Limb (tissue), 2 donors: Measurements from ENCODE around the gene MAN1C1.
A peak's percentile ranks its signal among the peaks of the same experiment; 100 is the strongest.
"Not testable (repeated sequence)": the region's sequence is repeated elsewhere in the genome, so short reads cannot be mapped to it uniquely, and the experiment has no call there.

Experiments used
- DNase-seq, 2 donors: peaks; one replicate each; pipeline ENCODE4 v3.0.0-alpha.2; 2016; ENCODE audit errors: extremely low spot score in 2 of 2

Gene MAN1C1

DNA sequence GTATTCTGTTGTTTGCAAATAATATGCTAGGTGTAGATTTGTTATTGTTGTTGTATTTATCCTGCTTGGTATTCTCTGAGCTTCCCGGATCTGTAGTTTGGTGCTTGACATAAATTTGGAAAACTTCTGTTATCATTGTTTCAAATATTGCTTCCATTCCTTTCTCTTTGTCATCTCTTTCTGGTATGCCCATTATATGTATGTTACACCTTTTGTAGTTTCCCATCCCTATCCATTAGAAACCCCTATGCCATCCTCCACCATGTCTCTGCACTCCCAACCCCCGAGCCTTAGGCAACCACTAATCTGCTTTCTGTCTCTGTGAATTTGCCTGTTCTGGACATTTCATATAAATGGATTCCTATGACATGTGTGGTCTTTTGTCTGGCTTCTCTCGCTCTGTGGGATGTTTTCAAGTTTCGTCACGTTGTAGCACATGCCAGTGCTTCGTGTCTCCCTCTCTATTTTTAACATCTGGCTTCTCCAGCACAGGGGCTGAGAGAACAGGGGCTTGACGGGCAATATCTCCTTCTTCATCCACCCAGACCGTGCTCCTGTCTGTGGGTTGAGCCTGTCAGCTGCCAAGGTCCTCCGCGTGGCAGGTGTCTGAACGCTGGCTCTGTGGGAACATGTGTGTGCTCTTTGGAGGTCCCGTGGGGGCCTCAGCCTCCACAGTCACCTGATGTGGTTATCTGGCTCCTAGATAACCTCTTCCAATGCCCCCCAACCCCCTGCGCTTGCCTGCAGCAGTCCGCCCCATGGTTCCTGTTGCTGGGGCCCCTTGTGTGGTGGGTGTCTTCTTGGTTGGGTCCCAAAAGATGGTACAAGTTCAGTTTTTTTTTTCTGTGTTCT is 32.8 kb upstream of the MAN1C1 start:
- DNase-seq = no peak

DNA sequence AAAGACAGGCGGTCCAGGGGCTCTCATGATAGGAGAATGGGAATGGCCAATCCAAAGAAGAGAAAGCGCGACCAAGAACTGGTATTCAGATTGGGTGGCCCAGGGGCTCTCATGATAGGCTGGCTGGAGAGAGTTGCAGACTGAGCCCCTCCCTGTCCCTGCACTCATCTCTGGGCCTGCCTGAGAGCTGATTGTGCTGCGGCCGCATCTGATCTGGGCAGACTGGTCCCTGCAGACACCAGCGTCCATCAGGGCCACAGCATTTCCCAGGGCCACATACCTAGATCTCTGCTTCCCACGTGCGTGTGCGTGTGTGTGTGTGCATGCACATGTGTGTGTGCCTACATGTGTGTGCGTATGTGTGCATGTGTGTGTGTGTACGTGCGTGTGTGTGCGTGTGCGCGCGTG is 30.4 kb upstream of the MAN1C1 start:
- no peak for DNase-seq

- no peak for DNase-seq
These were observed 29.3 kb upstream of the MAN1C1 start for GRCh38 chr1:25587290-25587689.

GRCh38 chr1:25588224-25588623 is 28.4 kb upstream of the MAN1C1 start:
- not testable (repeated sequence) for DNase-seq

DNA sequence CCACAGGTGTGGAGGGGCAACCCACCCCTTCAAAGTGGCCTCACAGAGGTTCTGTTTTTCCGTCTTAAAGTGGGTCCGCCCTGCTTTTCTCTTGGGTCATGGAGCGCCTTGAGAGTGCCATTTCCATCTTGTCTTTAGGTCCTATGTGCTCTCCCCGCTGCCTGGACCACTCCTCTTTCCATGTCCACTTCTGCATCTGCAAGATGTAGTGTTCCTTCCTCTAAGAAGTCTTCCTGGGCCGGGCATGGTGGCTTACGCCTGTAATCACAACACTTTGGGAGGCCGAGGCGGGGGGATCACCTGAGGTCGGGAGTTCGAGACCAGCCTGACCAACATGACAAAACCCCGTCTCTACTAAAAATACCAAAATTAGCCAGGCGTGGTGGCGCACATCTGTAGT is 27.8 kb upstream of the MAN1C1 start:
- DNase-seq = not testable (repeated sequence)

- no peak for DNase-seq
These were observed 26.3 kb upstream of the MAN1C1 start for GRCh38 chr1:25590096-25590824.

GRCh38 chr1:25593861-25594260 is 22.7 kb upstream of the MAN1C1 start:
- no peak for DNase-seq

DNA sequence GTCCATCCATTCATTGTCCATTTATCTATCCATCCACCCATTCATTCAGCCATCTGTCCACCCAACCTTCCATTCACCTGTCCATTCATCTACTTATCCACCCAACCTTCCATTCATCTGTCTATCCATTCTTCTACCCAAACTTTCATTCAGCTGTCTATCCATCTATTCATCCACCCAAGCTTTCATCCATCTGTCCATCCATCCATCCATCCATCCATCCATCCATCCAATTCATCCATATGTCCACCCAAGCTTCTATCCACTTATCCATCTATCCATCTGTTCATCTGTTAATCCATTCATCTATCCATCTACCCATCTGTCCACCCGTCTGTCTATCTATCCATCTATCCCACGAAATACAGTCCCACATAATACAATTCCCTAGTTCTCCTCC is 21.6 kb upstream of the MAN1C1 start:
- no peak for DNase-seq

GRCh38 chr1:25596641-25597040 is 19.9 kb upstream of the MAN1C1 start:
- DNase-seq = not testable (repeated sequence)

DNA sequence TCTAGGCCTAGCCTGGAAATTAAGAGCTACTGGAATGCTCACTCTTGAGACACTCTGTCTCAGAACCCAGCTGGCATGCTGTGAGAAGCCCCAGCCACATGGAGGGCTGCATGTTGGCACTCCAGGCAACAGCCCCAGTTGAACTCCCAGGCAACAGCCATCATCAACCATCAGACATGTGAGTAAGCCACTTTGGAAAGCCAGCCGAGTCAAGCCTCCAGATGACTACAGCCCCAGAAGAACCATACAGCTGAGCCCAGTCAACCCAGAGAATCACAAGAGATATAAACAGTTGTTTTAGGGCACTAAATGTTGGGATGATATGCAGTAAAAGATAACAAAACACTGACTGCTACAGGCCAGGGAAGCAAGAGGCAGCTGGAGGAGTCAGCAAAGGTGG is 17.7 kb upstream of the MAN1C1 start:
- DNase-seq = no peak

DNA sequence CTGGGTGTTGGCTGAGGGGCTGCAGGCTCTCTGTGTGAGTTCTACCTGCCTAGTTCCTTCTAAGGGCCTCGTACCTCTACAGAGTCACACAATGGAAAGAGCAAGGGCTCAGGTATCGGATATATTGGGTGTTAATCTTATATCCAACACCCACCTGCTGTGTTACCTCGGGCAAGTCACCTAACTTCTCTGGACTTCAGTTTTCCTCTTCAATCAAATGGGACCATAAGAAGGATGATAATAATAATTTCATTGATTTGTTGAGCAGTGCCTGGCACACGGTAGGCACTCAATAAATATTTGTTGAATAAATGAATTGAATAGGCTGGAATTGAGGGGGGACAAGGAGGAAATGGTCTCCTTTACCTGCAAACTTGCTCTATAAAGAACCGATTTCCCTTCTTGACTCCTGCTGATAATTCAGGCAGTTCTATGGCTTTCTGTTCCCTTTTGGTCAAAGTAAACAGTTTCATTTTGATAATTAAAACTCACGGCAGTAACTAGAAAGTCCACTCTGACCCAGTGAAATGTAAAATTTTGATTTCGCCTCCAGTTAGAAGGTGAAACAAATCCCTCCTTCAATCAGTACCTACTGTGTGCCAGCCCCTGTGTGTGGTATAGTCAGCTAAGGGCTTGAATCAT is 16.5 kb upstream of the MAN1C1 start:
- DNase-seq = no peak

GRCh38 chr1:25600971-25601699 is 15.5 kb upstream of the MAN1C1 start:
- not testable (repeated sequence) for DNase-seq

DNA sequence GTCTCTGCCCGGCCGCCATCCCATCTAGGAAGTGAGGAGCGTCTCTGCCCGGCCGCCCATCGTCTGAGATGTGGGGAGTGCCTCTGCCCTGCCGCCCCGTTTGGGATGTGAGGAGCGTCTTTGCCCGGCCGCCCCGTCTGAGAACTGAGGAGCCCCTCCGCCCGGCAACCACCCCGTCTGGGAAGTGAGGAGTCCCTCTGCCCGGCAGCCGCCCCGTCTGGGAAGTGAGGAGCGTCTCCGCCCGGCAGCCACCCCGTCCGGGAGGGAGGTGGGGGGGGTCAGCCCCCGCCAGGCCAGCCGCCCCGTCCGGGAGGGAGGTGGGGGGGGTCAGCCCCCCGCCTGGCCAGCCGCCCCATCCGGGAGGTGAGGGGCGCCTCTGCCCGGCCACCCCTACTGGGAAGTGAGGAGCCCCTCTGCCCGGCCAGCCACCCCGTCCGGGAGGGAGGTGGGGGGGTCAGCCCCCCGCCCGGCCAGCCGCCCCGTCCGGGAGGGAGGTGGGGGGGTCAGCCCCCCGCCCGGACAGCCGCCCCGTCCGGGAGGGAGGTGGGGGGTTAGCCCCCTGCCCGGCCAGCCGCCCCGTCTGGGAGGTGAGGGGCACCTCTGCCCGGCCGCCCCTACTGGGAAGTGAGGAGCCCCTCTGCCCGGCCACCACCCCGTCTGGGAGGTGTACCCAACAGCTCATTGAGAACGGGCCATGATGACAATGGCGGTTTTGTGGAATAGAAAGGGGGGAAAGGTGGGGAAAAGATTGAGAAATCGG is 12.6 kb upstream of the MAN1C1 start:
- not testable (repeated sequence) for DNase-seq

DNA sequence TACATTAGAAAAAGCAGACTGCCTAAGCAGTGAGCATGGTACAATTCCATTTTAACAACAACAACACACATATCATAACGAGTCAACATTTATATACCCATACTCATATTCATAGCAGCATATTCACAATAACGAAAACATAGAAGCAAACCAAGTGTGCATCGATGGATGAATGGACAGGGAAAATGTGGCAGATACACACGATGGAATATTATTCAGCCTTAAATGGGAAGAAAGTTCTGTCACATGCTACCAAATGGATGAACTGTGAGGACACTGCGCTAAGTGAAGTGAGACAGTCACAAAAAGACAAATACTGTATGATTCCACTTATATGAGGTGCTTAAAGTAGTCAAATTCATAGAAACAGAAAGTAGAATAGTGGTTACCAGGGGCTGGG is 9.5 kb upstream of the MAN1C1 start:
- no peak for DNase-seq

DNA sequence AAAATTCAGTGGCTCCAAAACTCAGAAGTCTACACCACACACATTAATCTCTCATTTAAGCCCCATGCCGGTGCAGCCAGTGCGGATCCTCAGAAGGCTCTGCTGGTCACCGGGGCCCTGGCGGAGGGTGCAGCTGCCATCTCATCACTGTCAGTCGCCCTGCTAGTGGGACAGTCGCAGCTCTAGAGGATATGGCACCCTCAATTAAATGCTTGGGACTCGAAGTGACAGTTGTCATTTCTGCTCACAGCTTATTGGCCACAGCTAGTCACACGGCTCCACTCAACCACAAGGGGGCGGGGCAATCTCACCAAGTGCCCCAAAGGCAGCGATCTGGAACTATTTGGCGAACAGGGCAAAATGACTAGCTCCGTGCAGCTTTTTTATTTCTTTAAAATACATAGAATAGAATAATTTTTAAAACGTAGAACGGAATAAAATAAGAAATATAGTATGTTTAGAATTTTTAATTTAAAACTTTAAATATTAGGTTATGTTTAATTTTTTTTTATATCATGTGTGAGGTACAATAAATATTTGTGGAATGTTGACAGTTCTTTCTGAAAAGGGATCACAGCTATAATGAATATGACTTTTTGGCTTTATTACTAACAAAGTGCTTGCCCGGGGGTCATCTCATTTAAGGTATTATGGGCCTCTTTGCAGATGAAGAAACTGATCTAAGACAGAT is 8.0 kb upstream of the MAN1C1 start:
- DNase-seq = peak; percentile 81 to 82

- DNase-seq = peak in 1 of 2 donors; percentile 18
These were observed 6.7 kb upstream of the MAN1C1 start for GRCh38 chr1:25609921-25610320.

GRCh38 chr1:25610822-25611630 is 5.6 kb upstream of the MAN1C1 start:
- DNase-seq = no peak

DNA sequence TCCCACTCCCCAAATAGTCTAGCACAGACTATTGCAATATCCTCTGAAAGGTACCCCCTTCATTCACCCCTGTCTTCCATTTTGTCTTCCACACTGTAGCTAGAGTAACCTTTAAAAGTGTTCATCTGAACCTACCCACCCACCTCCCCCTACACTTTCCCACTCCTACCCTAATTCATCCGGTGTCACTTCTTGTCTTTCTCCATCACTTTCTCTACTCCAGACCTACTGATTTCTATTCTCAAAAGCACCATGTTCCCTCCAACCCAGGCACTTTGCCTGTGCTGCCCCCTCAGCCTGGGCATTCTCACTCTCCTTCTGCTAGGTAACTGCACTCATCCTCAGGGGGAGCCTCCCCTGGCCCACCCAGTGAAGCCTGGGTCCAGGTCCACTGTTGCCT is 4.7 kb upstream of the MAN1C1 start:
- no peak for DNase-seq

DNA sequence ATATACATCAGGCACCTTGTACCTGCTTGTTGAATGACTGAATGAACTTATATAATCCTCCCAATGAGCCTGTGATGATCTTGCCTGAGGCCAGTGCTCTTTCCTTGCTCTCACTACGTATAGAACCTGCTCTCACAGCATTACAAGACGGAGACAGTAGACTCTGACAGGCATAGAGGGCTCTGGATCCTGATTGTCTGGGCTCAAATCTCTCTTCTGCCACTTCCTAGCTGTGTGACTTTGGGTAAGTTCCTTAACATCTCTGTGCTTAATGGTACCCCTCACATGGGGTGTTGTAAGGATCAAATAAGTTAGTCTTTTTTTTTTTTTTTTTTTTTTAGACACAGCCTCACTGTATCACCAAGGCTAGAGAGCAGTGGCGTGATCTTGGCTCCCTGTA is 4.2 kb upstream of the MAN1C1 start:
- DNase-seq = no peak
